GM19099 (cell line): ENCODE measurements around the gene RPS6KA3.

Source experiments
- POLR2A ChIP-seq: IDR thresholded peaks from 3 replicates; pipeline ENCODE4 v1.6.1; 2011; ENCODE audit warnings: low read depth; ENCODE audit not compliant: insufficient read length; ENCODE audit errors: extremely low read depth

RPS6KA3 gene

DNA sequence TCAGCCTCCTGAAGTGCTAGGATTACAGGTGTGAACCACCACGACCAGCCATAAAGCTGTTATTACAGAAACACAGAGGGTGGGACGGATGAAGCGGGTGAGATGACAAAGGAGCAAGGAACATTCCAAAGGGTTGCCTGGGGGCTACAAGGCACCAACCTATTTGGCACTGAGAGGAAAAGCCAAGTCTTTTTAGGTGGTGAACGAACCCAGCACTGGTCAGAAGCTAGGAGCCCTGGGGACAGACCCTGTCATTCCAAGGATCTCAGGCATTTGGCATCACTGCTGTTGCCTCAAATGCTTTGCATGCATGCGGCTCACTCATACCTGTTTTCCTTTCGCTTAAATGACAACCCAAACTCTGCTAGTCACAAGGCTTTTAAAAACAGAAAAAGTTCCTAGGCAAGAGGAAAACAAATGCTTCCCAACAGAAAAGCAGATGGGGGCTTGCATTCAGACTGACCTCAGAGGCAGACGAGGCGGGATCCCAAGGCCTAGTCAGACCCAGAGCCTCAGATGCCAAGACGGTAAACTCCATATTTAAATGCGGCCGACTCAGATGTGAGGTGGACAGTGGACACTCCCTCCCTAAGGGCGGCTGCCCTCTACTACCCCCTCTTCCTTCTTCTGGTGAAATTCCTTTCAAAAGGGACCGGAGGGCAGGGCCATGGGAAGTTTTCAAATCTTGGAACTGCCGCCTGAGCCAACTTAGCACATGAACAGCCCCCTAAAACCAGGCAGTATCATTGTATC, 154.5 kb downstream of the RPS6KA3 start:
- no peak for TF ChIP-seq POLR2A

- no peak for TF ChIP-seq POLR2A
Measured at GRCh38 chrX:20111271-20111670, 155.4 kb downstream of the RPS6KA3 start.

GRCh38 chrX:20101934-20102581, 164.7 kb downstream of the RPS6KA3 start:
- no peak for TF ChIP-seq POLR2A
